Central memory CD4-positive, alpha-beta T cell (primary cell): ENCODE results near the gene MTMR2.

Experiments
- DNase-seq: peaks from one replicate; pipeline ENCODE4 v3.0.0; 2022
- total RNA-seq, 3 experiments: gene quantifications; one replicate each; lab custom pipeline; 2026; lab: John Stamatoyannopoulos, UW

The MTMR2 gene
- 22.0 to 91.8 (median 26.8) reads per million in 3 experiments for total RNA-seq

DNA sequence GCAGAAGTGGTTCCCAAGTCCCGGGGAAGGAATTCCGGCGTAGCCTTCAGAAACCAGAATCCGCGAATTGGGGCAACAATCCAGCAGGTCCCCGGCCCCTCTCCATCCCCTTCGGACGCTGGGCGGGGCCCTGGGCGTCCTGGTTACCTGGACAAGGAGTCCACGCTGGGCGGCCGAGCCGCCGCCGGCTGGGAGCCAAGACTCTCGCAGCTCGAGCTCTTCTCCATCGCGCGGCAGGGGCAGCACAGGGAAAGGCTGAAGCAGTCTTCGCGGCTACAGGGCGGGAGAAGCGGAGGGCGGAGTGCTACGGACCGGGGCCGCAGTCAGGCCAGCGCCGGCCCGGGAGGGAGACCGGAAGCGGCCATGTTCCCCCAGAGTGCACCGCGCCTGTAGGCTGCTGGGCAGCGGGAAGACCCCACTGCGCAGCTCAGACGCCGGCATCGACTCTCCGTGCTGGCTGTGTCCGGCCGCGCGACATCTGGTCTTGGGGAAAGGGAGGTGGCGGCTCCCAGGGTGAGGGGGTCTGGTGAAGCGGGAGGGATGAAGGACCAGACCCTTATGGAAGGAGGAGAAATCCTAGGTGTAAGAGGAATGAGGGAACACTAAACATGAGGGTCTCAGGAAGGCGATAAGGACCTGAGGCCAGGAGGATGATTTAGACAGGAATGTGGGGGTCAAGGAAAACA is at the start of gene MTMR2:
TSS of gene MTMR2 (minus strand) at position 380 of the 686 bp plus-strand sequence. CDS start at position 227, 153 bp downstream.
- peak; percentile 24 for DNase-seq

GRCh38 chr11:95972060-95972459 is 48.2 kb upstream of the MTMR2 start:
- DNase-seq = no peak

DNA sequence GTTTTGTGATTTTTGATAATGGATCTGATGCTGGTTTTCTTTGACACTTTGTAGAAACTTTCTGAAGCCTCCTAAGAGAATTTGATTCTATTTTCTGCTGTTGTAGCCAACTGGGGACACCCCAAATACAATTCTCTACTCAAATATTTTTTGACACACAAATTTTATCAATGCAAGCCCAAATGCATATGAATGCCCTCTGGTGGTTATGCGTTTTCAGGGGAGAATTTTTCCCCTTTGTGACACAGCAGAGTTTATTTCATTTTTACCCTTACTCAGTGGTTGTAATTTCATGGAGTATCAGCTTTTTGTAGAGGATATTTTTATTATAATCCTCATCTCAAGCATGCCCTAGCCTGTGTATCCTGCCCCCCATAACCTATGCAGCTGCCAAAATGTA is 44.7 kb upstream of the MTMR2 start:
- DNase-seq = no peak

DNA sequence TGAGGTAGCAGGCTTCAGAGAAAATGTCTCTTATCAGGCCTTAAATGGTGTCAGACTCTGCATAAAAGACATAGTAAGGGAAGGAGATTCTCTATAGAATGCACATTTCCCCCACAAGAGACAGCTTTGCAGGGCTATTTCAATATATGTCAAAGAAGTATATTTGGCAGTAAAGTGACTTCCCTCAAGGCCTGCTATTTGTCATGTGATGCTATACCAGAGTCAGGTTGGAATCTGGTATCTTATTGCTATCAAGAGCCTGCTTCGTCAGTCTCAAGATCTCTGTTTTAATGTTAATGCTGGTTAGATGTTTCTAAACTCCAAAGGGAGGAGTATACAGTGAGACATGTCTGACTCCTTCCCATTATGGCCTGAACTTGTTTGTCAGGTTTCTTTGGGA is 40.4 kb upstream of the MTMR2 start:
- no peak for DNase-seq

GRCh38 chr11:95961758-95962157 is 37.9 kb upstream of the MTMR2 start:
- DNase-seq = no peak

GRCh38 chr11:95950905-95951304 is 27.0 kb upstream of the MTMR2 start:
- no peak for DNase-seq

GRCh38 chr11:95948637-95949036 is 24.7 kb upstream of the MTMR2 start:
- no peak for DNase-seq

GRCh38 chr11:95944623-95945022 is 20.7 kb upstream of the MTMR2 start:
- DNase-seq = no peak

DNA sequence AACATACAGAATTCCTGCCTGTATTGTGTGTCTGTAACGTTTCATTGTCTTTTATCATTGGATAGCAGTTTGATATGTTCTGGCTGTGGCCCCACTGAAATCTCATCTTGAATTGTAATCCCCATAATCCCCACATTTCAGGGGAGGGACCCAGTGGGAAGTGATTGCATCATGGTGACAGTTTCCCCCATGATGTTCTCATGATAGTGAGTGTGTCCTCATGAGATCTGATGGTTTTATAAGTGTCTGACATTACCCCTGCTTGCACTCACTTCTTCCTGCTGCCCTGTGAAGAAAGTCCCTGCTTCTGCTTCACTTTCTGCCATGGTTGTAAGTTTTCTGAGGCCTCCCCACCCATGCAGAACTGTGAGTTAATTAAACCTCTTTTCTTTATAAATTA is 19.6 kb upstream of the MTMR2 start:
- no peak for DNase-seq

- no peak for DNase-seq
Measured at GRCh38 chr11:95939091-95939490, 15.2 kb upstream of the MTMR2 start.

- DNase-seq = no peak
Measured at GRCh38 chr11:95937358-95937757, 13.5 kb upstream of the MTMR2 start.

GRCh38 chr11:95933594-95933993 is 9.7 kb upstream of the MTMR2 start:
- DNase-seq = no peak

- DNase-seq = no peak
Measured at GRCh38 chr11:95931916-95932315, 8.0 kb upstream of the MTMR2 start.

GRCh38 chr11:95930948-95931347 is 7.0 kb upstream of the MTMR2 start:
- DNase-seq = no peak

DNA sequence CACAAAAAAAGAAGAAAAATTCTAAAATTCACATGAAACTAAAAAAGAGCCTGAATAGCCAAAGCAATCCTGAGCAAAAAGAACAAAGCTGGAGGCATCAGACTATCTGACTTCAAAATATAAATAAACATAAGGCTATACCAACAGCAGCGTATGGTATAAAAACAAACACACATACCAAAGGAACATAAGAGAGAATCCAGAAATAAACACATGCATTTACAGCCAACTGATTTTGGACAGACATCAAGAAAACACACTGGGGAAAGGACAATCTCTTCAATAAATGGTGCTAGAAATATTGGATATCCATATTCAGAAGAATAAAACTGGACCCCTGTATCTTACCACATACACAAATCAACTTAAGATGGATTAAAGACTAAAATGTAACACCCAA is 2.8 kb upstream of the MTMR2 start:
- no peak for DNase-seq

GRCh38 chr11:95925011-95925410 is 1.1 kb upstream of the MTMR2 start:
- DNase-seq = no peak

DNA sequence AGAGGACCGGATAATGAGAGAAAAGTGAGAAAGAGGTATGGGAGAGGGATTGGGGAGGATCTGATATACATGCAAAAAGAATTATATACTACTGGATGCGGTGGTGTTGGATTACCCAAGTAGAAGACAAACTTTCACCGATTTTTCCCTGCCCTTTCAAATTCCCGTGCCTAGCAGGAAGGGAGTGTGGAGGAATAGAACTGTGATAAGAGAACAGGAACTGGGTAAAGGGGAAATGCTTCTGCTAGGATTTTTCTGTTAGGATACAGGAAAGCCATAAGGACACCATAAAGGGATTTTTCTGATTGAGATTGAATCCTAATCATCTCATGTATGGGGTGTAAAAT is 480 bp upstream of the MTMR2 start:
- no peak for DNase-seq

DNA sequence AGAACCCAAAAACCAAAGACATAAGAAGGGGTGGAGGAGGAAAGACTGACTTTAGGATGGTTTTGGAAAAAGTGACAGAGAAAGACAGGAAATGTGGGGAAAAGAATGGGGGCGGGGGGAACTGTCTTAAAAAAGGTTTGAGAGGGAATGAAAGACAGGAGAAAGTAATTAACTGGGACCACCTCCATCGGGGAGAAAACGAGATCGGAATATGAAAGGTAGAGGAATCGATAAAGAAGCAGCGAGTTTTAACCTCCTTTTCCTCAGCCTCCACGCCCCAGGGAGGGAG is 524 bp downstream of the MTMR2 start:
- DNase-seq = no peak

- no peak for DNase-seq
Measured at GRCh38 chr11:95922536-95923438, 1.1 kb downstream of the MTMR2 start.

DNA sequence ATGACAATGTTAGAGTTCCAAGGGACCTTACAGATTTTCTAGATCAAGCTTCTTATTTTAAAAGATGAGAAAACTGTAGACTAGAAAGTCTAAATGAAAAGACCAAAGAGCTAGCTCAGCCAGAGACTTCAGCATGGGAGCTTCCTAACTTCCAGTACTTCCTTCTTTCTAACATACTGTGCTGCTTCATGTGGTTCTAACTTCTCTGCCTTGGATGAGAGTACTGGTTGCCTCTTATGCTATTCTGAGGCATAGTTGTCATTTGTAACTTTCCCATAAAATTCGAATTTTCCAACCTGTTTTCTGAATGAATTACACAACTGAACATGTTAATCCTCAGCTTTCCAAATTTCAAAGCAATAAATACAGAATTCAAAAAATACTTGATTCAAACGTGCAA is 1.8 kb downstream of the MTMR2 start:
- DNase-seq = no peak

DNA sequence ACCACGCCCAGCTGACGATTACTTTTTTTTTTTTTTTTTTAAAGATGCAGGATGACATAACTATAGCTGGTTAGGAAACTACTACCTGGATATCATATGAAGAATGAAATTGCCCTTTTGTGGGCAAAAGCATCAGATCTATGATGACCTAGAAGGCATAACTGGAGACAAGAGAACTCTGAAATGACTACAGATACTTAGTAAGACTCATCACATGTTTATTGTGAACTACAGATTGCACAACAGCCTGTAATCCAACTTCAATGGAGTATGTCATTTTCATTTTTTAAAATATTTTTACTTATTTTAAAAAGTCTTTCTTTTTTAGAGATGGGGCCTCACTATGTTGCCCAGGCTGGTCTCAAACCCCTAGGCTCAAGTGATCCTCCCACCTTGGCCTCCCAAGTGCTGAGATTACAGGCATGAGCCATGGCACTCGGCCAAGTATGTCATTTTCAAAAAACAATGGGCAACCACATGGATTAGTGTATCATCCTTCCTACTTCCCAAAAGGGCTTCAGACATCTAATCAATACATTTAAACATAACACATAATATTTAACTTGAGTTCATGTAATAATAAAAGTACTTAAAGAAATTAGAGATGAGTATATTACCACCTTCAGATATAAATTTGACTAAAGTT is 3.3 kb downstream of the MTMR2 start:
- DNase-seq = no peak

DNA sequence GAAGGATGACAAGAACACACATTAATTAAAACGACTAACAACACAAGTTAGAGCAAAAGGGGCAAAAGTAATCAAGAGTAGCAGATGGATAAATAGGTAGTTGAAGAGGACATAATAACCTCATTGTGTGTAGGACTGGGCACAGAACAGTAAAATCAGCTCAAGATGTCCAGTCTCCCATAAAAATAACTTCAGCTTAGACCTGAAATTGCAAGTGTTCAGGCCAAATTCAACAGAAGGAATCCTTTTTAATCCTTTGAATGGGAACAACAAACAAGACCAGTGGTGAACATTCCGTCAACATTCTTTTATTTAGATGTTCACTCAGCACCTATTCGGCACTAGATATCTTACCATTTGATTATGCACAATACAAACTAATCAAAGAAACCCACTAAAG is 4.4 kb downstream of the MTMR2 start:
- DNase-seq = no peak

DNA sequence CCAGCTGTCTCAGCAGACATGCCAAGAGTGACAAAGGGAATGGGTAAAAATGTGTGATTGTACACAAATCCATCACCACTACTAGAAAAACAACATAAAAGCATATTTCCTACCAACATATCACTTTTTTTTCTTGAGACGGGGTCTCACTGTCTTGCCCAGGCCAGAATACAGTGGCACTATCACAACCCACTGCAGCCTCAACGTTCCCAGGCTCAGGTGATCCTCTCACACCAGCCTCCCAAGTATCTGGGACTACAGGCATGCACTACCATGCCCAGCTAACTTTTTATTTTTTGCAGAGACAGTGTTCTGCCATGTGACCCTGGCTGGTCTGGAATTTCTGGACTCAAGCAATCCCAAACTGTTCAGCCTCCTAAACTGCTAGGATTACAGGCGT is 5.2 kb downstream of the MTMR2 start:
- no peak for DNase-seq

- no peak for DNase-seq
Measured at GRCh38 chr11:95918056-95918455, 5.9 kb downstream of the MTMR2 start.
